ENCODE measurements around the gene DRAM2.

DNA sequence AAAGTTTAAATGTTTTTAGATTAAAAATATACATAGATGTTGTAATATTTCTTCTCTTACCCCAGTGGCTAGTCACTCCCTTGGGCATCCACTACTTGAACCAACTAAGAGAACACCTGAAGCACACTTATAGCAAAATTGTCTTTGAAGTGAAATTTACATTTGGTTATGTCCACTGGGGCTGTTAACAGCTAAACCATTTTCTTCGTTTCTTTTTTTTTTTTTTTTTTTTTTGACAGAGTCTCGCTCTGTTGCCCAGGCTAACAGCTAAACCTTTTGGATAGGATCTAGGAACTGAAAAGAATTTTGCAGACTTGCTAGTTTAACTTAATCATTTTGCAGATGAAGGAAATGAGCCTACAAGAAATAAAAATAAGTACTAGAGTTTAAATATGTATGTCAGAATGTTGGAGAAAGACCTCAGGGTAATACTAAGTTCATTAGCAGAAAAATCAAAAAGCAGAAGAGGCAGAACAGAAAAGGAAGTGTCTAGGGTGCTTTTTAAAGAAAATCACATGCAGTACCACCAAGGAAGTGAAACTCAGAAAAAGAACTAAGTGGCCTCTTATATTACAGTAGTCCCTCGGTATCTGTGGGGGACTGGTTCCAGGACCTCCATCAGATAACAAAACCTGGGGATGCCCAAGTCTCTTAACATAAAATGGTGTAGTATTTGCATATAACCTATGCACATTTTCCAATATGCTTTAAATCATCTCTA is 11.8 kb downstream of the DRAM2 start:
- TF ChIP-seq KDM5B (IDR thresholded peaks at IDR 0.05; ENCODE audit: insufficient replicate concordance, low read depth, low read length): no peak
- TF ChIP-seq HNRNPL (IDR thresholded peaks at IDR 0.05; ENCODE audit: low read depth, low read length): no peak
- TF ChIP-seq BRF1 (IDR thresholded peaks at IDR 0.05; ENCODE audit: borderline replicate concordance, extremely low read depth, insufficient read length): no peak
- TF ChIP-seq SP2 (IDR thresholded peaks at IDR 0.05; ENCODE audit: extremely low read depth, low read depth, low read length, poor library complexity, severe bottlenecking): no peak
- TF ChIP-seq, protein P1, sequence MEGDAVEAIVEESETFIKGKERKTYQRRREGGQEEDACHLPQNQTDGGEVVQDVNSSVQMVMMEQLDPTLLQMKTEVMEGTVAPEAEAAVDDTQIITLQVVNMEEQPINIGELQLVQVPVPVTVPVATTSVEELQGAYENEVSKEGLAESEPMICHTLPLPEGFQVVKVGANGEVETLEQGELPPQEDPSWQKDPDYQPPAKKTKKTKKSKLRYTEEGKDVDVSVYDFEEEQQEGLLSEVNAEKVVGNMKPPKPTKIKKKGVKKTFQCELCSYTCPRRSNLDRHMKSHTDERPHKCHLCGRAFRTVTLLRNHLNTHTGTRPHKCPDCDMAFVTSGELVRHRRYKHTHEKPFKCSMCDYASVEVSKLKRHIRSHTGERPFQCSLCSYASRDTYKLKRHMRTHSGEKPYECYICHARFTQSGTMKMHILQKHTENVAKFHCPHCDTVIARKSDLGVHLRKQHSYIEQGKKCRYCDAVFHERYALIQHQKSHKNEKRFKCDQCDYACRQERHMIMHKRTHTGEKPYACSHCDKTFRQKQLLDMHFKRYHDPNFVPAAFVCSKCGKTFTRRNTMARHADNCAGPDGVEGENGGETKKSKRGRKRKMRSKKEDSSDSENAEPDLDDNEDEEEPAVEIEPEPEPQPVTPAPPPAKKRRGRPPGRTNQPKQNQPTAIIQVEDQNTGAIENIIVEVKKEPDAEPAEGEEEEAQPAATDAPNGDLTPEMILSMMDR (IDR thresholded peaks at IDR 0.05 in 2 of 3, conservative IDR thresholded peaks at IDR 0.05 in 1 of 3; ENCODE audit: insufficient read depth in 2 of 3, low read depth in 1 of 3, low read length in 3 of 3): no peak
- TF ChIP-seq SRF (CRISPR knock-in tag; IDR thresholded peaks at IDR 0.05): no peak
- no peak for TF ChIP-seq POU5F1 (IDR thresholded peaks at IDR 0.05; ENCODE audit: borderline replicate concordance, low read depth, low read length, partially characterized antibody)
- TF ChIP-seq KDM1A (IDR thresholded peaks at IDR 0.05): no peak
- TF ChIP-seq, protein P2, sequence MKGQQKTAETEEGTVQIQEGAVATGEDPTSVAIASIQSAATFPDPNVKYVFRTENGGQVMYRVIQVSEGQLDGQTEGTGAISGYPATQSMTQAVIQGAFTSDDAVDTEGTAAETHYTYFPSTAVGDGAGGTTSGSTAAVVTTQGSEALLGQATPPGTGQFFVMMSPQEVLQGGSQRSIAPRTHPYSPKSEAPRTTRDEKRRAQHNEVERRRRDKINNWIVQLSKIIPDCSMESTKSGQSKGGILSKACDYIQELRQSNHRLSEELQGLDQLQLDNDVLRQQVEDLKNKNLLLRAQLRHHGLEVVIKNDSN (CRISPR knock-in tag; IDR thresholded peaks at IDR 0.05): no peak
- TF ChIP-seq, protein P3, sequence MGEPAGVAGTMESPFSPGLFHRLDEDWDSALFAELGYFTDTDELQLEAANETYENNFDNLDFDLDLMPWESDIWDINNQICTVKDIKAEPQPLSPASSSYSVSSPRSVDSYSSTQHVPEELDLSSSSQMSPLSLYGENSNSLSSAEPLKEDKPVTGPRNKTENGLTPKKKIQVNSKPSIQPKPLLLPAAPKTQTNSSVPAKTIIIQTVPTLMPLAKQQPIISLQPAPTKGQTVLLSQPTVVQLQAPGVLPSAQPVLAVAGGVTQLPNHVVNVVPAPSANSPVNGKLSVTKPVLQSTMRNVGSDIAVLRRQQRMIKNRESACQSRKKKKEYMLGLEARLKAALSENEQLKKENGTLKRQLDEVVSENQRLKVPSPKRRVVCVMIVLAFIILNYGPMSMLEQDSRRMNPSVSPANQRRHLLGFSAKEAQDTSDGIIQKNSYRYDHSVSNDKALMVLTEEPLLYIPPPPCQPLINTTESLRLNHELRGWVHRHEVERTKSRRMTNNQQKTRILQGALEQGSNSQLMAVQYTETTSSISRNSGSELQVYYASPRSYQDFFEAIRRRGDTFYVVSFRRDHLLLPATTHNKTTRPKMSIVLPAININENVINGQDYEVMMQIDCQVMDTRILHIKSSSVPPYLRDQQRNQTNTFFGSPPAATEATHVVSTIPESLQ (CRISPR knock-in tag; IDR thresholded peaks at IDR 0.05): no peak
- TF ChIP-seq NFIX (CRISPR knock-in tag; IDR thresholded peaks at IDR 0.05; ENCODE audit: low read depth): no peak
- TF ChIP-seq HCFC1 (IDR thresholded peaks at IDR 0.05; ENCODE audit: low read depth, low read length): no peak
- TF ChIP-seq POLR2G (IDR thresholded peaks at IDR 0.05; ENCODE audit: low read depth, low read length): no peak

All from K562 (cell line).